Measurements from ENCODE around the gene UGDH. TPM values are rescaled to one million over a fixed set of nuclear protein-coding genes. Genes with fewer than 3 reads are reported as not detected.

UGDH gene
- total RNA-seq = 10 to 100 TPM; 12.2 to 34.7 TPM

DNA sequence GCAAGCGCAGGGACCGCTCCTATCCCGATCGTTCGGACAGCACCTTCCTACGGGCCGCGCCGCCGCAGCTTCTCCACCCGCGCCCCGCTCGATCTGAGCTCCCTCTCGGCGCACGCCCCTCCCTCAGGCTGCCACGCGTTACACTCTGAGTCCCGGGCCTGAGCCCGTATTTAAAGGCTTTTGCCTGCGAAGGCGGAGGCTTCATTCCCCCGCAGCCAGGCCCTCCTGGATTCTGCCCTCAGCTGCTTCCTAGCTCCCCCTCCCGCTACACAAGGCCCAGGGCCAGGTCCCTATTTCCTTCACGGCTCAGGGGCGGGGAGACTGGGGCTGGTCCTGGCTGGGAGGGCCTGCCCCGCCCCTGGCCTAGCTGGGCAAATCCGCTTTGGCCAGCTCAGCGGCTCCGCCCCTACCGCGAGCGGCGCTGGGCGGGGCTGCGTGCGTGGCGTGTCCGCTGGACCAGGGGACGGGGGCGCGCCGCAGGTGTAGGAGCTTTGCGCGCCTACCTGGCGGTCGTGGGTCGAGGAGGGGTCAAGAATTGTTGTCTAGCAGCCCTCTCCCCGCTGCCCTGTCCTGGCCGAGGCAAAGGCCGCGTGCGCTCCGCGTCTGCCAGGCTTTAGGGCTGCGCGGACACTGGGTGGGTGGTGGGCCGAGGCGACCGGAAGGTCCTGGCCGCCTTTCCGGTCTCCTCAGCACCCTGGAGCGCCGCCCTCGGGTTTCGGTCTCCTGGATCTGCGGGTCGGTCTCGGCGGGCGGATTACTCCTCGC, at the start of gene UGDH:
Gene UGDH, minus strand, starts transcription at position 144 of the 765 bp plus-strand sequence. CDS start 5,927 bp downstream, outside the sequence.
- TF ChIP-seq, protein P1, sequence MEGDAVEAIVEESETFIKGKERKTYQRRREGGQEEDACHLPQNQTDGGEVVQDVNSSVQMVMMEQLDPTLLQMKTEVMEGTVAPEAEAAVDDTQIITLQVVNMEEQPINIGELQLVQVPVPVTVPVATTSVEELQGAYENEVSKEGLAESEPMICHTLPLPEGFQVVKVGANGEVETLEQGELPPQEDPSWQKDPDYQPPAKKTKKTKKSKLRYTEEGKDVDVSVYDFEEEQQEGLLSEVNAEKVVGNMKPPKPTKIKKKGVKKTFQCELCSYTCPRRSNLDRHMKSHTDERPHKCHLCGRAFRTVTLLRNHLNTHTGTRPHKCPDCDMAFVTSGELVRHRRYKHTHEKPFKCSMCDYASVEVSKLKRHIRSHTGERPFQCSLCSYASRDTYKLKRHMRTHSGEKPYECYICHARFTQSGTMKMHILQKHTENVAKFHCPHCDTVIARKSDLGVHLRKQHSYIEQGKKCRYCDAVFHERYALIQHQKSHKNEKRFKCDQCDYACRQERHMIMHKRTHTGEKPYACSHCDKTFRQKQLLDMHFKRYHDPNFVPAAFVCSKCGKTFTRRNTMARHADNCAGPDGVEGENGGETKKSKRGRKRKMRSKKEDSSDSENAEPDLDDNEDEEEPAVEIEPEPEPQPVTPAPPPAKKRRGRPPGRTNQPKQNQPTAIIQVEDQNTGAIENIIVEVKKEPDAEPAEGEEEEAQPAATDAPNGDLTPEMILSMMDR (IDR thresholded peaks at IDR 0.05) = no peak
- Histone ChIP-seq H3K27me3 (no peaks in the 10 kb centered on the region), H3K36me3 (no peaks in the 10 kb centered on the region), H3K4me1 (peaks cover 0 to 18% of the 10 kb centered on the region in 2 donors), H3K27ac (peak within 1 kb of the TSS; percentile 96 to 98), H3K4me3 (peak within 1 kb of the TSS; percentile 86 to 89), H3K9me3 (no peaks in the 10 kb centered on the region)
- DNase-seq (ENCODE audit: low spot score) = peak; percentile 95

DNA sequence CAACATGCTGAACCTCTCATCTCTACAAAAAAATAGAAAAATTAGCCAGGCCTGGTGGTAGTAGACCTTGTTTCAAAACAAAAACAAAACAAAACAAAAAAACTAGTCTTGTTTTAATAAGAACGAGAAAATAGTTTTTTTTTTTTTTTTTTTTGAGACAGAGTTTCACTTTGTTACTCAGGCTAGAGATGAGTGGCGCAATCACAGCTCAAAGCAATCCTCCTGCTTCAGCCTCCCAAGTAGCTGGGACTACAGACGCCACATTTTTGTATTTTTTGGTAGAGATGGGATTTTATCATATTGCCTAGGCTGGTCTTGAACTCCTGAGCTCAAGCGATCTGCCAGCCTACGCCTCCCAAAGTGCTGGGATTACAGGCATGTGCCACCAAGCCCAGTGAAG, 47.7 kb upstream of the UGDH start:
- no peaks in the 10 kb centered on the region for H3K9me3 ChIP-seq
- H3K4me3 ChIP-seq = no peak overlapping the region
- peaks cover 11% of the 10 kb centered on the region for H3K36me3 ChIP-seq
- H3K27me3 ChIP-seq = no peaks in the 10 kb centered on the region
- DNase-seq (ENCODE audit: low spot score) = no peak
- H3K4me1 ChIP-seq = no peaks in the 10 kb centered on the region
- H3K27ac ChIP-seq = no peak overlapping the region
- TF ChIP-seq, protein P1 (IDR thresholded peaks at IDR 0.05) = no peak

DNA sequence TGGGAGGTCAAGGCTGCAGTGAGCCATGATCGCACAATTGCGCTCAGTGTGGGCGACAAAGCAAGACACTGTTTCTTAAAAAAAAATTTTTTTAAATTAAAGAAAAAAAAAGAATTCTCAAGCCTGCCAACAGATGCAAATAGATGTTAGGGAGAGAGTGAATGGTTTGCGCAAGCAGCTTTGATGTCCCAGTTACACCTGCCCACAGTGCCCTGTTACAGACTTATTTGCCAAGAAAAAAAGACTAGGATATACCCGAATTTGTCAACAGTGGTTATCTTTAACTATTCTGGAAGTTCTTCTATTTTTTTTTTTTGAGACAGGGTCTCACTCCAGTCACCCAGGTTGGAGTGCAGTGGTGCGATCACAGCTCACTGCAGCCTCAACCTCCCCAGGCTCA, 44.3 kb upstream of the UGDH start:
- TF ChIP-seq, protein P1 (IDR thresholded peaks at IDR 0.05) = no peak
- no peak overlapping the region for H3K4me3 ChIP-seq
- H3K9me3 ChIP-seq = no peaks in the 10 kb centered on the region
- no peaks in the 10 kb centered on the region for H3K27me3 ChIP-seq
- no peak overlapping the region for H3K27ac ChIP-seq
- H3K36me3 ChIP-seq = peaks cover 11% of the 10 kb centered on the region
- no peaks in the 10 kb centered on the region for H3K4me1 ChIP-seq
- no peak for DNase-seq (ENCODE audit: low spot score)

DNA sequence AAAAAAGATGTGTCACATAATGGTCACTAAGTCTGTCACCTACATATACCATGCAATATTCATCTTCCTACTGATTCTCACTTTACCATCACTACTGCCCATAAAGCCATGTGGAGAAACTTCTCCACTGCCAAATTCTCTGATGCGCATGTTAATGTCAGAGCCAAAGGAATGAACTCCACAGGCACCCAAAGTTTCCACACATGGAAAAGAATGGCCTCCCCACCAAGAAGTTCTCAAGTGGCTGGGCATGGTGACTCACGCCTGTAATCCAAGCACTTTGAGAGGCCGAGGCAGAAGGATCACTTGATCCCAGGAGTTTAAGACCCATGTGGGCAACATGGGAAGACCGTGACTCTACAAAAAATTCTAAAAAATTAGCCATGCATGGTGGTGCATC, 43.8 kb upstream of the UGDH start:
- Histone ChIP-seq H3K4me3 (no peak overlapping the region), H3K27ac (no peak overlapping the region), H3K4me1 (no peaks in the 10 kb centered on the region), H3K9me3 (no peaks in the 10 kb centered on the region), H3K27me3 (no peaks in the 10 kb centered on the region), H3K36me3 (peaks cover 11% of the 10 kb centered on the region)
- no peak for DNase-seq (ENCODE audit: low spot score)
- TF ChIP-seq, protein P1 (IDR thresholded peaks at IDR 0.05) = no peak

DNA sequence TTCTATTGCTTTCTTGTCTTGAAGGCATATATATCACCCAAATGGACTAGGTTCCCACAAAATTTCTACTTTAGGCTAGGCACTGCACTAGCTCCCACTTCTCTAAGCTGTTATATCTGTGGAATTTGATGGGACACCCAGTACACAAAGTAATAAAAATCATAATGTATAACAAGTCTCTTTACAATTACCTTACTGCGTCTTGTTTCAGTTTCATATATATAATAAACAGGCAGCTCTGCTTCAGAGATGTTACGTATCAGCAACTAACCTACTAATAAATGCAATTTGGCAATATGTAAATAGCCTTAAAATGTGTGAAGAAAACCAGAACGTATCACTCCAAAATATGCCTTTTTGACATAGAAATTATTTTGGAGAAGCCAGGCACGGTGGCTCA, 42.0 kb upstream of the UGDH start:
- Histone ChIP-seq H3K9me3 (no peaks in the 10 kb centered on the region), H3K27me3 (no peaks in the 10 kb centered on the region), H3K27ac (no peak overlapping the region), H3K36me3 (peaks cover 17% of the 10 kb centered on the region), H3K4me1 (no peaks in the 10 kb centered on the region), H3K4me3 (no peak overlapping the region)
- no peak for DNase-seq (ENCODE audit: low spot score)
- TF ChIP-seq, protein P1 (IDR thresholded peaks at IDR 0.05) = no peak

DNA sequence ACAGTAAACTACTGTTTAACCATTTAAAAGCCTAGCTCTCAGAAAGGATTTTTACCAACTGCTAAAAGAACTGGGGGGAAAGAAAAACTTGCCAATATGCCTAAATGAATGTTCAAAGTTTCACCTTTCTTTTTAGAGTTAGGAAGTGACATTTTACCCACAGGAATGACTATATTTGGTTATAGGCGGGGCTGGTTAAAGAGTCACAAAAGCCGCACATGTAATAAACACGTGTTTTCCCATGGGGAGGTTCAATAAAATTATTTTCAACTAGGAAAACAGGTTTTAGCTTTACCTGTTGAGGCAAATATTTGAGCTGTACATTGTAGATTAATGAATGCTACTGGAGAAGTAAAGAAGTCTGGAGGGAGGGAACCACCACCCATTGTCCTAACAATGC, 41.6 kb upstream of the UGDH start:
- DNase-seq (ENCODE audit: low spot score) = no peak

More for the DNA sequence above, 41.6 kb upstream of the UGDH start:
- no peaks in the 10 kb centered on the region for H3K4me1 ChIP-seq
- no peaks in the 10 kb centered on the region for H3K9me3 ChIP-seq
- TF ChIP-seq, protein P1 (IDR thresholded peaks at IDR 0.05) = no peak
- no peaks in the 10 kb centered on the region for H3K27me3 ChIP-seq
- peaks cover 20% of the 10 kb centered on the region for H3K36me3 ChIP-seq
- no peak overlapping the region for H3K4me3 ChIP-seq
- no peak overlapping the region for H3K27ac ChIP-seq

All from right atrium auricular region (tissue), 2 donors.